Measurements from ENCODE around the gene GUCD1. TPM values are rescaled to one million over a fixed set of nuclear protein-coding genes. Genes with fewer than 3 reads are reported as not detected.
A peak's percentile ranks its signal among the peaks of the same experiment; 100 is the strongest.

Gene GUCD1
- total and polyA plus RNA-seq, 10 of the 15 experiments (the other 5 are each of a cell fraction or from before 2014, with no cell fraction given), result 56.0 to 177 (median 88.2) TPM

- DNase-seq (ENCODE audit: low read depth, low spot score) (no peak), ATAC-seq (peak; percentile 7), FAIRE-seq (no peak)
- Histone ChIP-seq H3K36me3 (ENCODE audit: control insufficient read depth in 2 of 2, insufficient read depth in 2 of 2, low read length in 1 of 2) (no peaks in the 10 kb centered on the region), H3K27ac (ENCODE audit: control insufficient read depth, insufficient read depth) (peak overlapping the region; percentile 68), H3K9me3 (replicated peaks; ENCODE audit: control insufficient read depth, insufficient read depth, low read length) (no peaks in the 10 kb centered on the region), H3K27me3 (replicated peaks in 1 of 2; ENCODE audit: control insufficient read depth in 2 of 2, insufficient read depth in 2 of 2, low read length in 1 of 2) (no peaks in the 10 kb centered on the region; a peak in 1 of 4 replicates), H2AFZ (ENCODE audit: control insufficient read depth, low read depth, low read length) (no peak overlapping the region; the same call in none of the 2 replicates), H3K4me2 (ENCODE audit: control insufficient read depth, insufficient read depth) (peak overlapping the region; percentile 77), H3K9ac (ENCODE audit: control insufficient read depth, insufficient read depth, low read length) (peak overlapping the region; percentile 50), H3K4me3 (peak overlapping the region; percentile 30; the same call in 1 of the 2 replicates), H4K20me1 (ENCODE audit: control insufficient read depth, insufficient read depth) (no peaks in the 10 kb centered on the region), H3K4me1 (ENCODE audit: control insufficient read depth, insufficient read depth, low read length) (peaks cover 39% of the 10 kb centered on the region), H3K79me2 (ENCODE audit: control insufficient read depth, insufficient read depth, low read length) (no peaks in the 10 kb centered on the region)
- ChIA-PET SMC1A (ENCODE audit: uncharacterized antibody, unreplicated experiment) (interaction anchor here (0.7 to 8.2 kb wide), 19 partner anchors 10 to 218 kb away, joined by 3 to 122 read pairs (median 5); partner anchors contain the start of gene ADORA2A), CTCF (interaction anchor here (0.8 to 14.8 kb wide), 14 partner anchors 8 to 287 kb away, joined by 3 to 332 read pairs (median 5); partner anchors contain the start of gene ADORA2A), RAD21 (ENCODE audit: unreplicated experiment) (interaction anchor here (0.7 to 8.3 kb wide), 9 partner anchors 9 to 220 kb away, joined by 3 to 111 read pairs (median 9); partner anchors contain the start of gene ADORA2A), POLR2A (interaction anchor here (0.5 to 6.7 kb wide), 11 partner anchors 11 to 147 kb away, joined by 3 to 48 read pairs (median 6); partner anchors contain the start of gene ADORA2A)
- WGBS (ENCODE audit: insufficient coverage, insufficient replicate concordance, low lambda C conversion rate, missing lambda C conversion rate), result 57% methylated on average over 5 of the region's 5 CpGs
- in situ Hi-C loops (cut with MboI), result no loop called here
- intact Hi-C loops (cut with micrococcal nuclease; ENCODE audit: unreplicated experiment), result loop anchor here (1.0 to 2.0 kb wide), 3 partner anchors 69 to 179 kb away; no protein-coding TSS in a partner anchor
- TSS peak; percentile 73 for BruUV-seq (replicated peaks)
- TF ChIP-seq ZNF687 (IDR thresholded peaks at IDR 0.05) (peak; percentile 19; the same call in 1 of the 2 replicates), TBL1XR1 (IDR thresholded peaks at IDR 0.05; ENCODE audit: low read depth, low read length) (no peak), HCFC1 (IDR thresholded peaks at IDR 0.05; ENCODE audit: low read length) (no peak), SREBF1 (IDR thresholded peaks at IDR 0.05; ENCODE audit: low read length) (no peak), BHLHE40 (IDR thresholded peaks at IDR 0.05; ENCODE audit: borderline replicate concordance in 1 of 2, low read depth in 2 of 2, low read length in 1 of 2) (0 out of 4 replicates have a peak, but pooled peaks of 1 of the 2 experiments have one; percentile 4)
Measured at GRCh38 chr22:24503843-24504338, 51.0 kb downstream of the GUCD1 start.

Measured in GM12878 (cell line).